Lower leg skin (tissue), 4 donors: Measurements from ENCODE around the gene FLT3. TPM values are rescaled to one million over a fixed set of nuclear protein-coding genes. Genes with fewer than 3 reads are reported as not detected.

Source experiments
- DNase-seq, 2 donors: peaks; one replicate each; pipeline ENCODE4 v3.0.0-alpha.2; 2019; ENCODE audit warnings: low spot score in 2 of 2
- H3K4me3 ChIP-seq: fragments of 200-600 bp; sonication (generic); 2 replicates; pipeline ENCODE4 v1.5.1; 2017; ENCODE audit warnings: mild to moderate bottlenecking, low read depth; ENCODE audit not compliant: poor library complexity, severe bottlenecking
- POLR2A ChIP-seq, 2 donors: fragments of 450-650 bp; IDR thresholded peaks; one replicate each; pipeline ENCODE4 v1.6.1; 2016 to 2017; ENCODE audit warnings: antibody characterized with exemption in 2 of 2, mild to moderate bottlenecking in 1 of 2, moderate library complexity in 1 of 2
- WGBS, 2 donors: methylation state at CpG; one replicate each; pipeline ENCODE4 v1.1.5; 2018; 5-methylcytosine and 5-hydroxymethylcytosine counted together
- intact Hi-C: fragments of 100-400 bp; cut with DNase I; formaldehyde crosslinking; loops from one replicate; pipeline ENCODE4 v1.15.0; 2023; ENCODE audit warnings: low total_unique reads
- total RNA-seq, 4 donors: library from RNA; depleted of rRNA; stranded (reverse); fragments of >200 nt; gene quantifications; one replicate each; pipeline ENCODE4 v1.1.0, GENCODE V29; 2016
- TF ChIP-seq, protein P1 (sequence below), 3 donors: fragments of 450-650 bp; IDR thresholded peaks; one replicate each; pipeline ENCODE4 v1.5.1; 2016; ENCODE audit warnings: antibody characterized with exemption in 3 of 3, mild to moderate bottlenecking in 3 of 3, moderate library complexity in 2 of 3

FLT3 gene
- total RNA-seq, 4 donors from 2014 or later, result 0.72 to 1.3 (median 0.89) TPM

DNA sequence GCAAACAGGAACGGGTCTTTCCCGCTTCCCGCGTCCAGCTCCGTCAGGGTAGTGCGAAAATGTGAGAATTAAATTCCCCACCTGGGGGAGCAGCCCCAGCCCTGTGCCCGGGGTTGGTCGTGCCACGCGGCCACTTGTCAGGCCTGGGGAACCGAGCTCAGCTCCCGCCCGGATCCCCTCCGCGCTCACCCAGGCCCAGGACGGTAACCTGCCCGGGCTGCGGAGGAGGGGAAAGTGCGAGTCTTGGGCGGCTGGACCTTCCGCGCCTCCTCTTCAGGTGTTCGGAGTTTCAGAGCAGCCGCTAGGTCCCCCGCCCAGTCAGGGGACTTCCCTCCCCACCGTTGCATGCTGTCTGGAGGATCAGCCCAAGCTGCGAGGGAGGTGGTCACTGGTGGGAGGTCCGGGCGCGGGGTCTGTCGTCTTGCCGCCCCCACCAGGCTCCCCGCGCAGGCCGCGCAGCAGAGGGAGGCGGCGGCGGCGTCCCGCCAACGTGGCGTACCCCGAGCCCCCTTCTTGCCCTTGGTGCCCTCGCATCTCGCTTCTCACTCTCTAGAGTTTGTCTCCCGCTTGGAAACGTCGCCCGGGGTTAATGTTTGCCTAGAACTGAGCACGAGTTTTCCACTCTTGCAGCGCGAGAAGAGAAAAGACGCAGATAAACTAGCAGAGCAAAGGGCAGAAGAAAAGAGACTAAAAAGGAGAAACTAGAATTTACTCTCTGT, 119.9 kb downstream of the FLT3 start:
- intact Hi-C loops, result no loop called here
- TF ChIP-seq, protein P1, sequence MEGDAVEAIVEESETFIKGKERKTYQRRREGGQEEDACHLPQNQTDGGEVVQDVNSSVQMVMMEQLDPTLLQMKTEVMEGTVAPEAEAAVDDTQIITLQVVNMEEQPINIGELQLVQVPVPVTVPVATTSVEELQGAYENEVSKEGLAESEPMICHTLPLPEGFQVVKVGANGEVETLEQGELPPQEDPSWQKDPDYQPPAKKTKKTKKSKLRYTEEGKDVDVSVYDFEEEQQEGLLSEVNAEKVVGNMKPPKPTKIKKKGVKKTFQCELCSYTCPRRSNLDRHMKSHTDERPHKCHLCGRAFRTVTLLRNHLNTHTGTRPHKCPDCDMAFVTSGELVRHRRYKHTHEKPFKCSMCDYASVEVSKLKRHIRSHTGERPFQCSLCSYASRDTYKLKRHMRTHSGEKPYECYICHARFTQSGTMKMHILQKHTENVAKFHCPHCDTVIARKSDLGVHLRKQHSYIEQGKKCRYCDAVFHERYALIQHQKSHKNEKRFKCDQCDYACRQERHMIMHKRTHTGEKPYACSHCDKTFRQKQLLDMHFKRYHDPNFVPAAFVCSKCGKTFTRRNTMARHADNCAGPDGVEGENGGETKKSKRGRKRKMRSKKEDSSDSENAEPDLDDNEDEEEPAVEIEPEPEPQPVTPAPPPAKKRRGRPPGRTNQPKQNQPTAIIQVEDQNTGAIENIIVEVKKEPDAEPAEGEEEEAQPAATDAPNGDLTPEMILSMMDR (IDR thresholded peaks at IDR 0.05), result no peak
- TF ChIP-seq POLR2A (IDR thresholded peaks at IDR 0.05), result no peak
- H3K4me3 ChIP-seq, result no peak overlapping the region
- 4 to 6% methylated on average over 20 to 32 of the region's 54 CpGs for whole genome bisulfite sequencing, 2 donors
- DNase-seq, result peak in 1 of 2 donors; percentile 75

DNA sequence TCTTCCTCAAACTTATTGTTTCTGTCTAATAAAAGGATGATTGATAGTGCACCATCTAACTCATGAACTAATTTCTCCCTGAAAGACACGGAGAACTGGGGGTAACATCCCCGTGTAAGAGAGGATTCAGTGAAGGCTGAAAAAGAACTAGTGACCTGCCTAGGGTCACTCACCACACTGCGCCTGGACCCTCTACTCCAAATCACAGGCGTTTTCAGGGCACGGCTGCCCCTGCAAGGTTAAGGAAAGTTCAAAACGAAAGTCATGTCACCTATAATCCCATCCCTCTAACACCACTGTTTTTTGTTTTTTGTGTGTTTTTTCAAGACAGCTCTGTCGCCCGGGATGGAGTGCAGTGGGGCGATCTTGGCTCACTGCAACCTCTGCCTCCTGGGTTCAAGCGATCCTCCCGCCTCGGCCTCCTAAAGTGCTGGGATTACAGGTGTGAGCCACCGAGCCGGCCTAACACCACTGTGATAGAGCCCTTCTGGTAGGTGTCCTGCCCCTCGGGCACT, 120.6 kb downstream of the FLT3 start:
- WGBS, 2 donors, result 9% methylated on average over 15 of the region's 15 CpGs
- no peak overlapping the region for H3K4me3 ChIP-seq
- TF ChIP-seq, protein P1 (IDR thresholded peaks at IDR 0.05), result no peak
- no peak for TF ChIP-seq POLR2A (IDR thresholded peaks at IDR 0.05)
- no peak for DNase-seq
- intact Hi-C loops, result loop anchor here (10.0 kb wide), 1 partner anchor 155 kb away; no protein-coding TSS in a partner anchor

DNA sequence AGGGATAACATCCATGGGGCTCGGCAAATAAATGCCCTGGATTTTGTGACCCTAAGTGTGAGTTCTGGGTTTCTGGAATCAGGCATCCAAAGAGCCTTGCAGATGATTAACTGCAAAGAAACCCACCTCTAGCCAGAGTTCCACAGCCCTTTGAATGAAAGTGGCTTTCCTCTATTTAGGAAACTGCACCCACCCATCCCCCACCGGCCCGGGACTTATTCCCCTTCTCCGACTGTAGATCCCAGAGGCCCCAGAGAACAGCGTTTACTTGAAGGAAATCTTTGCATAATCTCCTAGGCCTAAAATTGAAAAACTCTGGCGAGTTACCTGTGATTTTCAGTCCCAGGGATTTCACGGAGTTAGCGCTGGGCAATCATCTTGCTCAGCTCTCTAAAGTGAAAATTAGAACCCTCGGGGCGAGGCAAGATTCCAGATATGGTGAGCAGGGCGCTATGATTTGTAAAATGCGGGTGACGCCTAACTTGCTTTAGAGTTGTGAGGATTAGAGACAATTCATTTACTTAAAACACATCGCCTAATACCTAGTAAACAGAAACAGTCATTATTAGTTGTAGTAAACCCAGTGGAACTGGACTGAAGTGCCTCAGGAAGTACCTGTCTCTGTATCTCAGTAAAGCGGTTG, 121.3 kb downstream of the FLT3 start:
- no peak overlapping the region for H3K4me3 ChIP-seq
- intact Hi-C loops, result loop anchor here (10.0 kb wide), 1 partner anchor 154 kb away; no protein-coding TSS in a partner anchor
- peak in 1 of 2 donors; percentile 29 for DNase-seq
- 5% methylated on average over 15 of the region's 15 CpGs for WGBS, 2 donors
- TF ChIP-seq, protein P1 (IDR thresholded peaks at IDR 0.05), result no peak
- TF ChIP-seq POLR2A (IDR thresholded peaks at IDR 0.05), result no peak

- TF ChIP-seq, protein P1 (IDR thresholded peaks at IDR 0.05), result no peak
- TF ChIP-seq POLR2A (IDR thresholded peaks at IDR 0.05), result no peak
- intact Hi-C loops, result loop anchor here (10.0 kb wide), 1 partner anchor 154 kb away; no protein-coding TSS in a partner anchor
- H3K4me3 ChIP-seq, result no peak overlapping the region
- DNase-seq, result peak in 1 of 2 donors; percentile 69
- WGBS, 2 donors, result 2% methylated on average over 22 to 57 of the region's 65 CpGs
Observed at GRCh38 chr13:27978301-27978968, 121.9 kb downstream of the FLT3 start.

- intact Hi-C loops, result loop anchor here (10.0 kb wide), 1 partner anchor 153 kb away; no protein-coding TSS in a partner anchor
- DNase-seq, result peak in 1 of 2 donors; percentile 66
- 2 to 3% methylated on average over 57 to 64 of the region's 80 CpGs for WGBS, 2 donors
- H3K4me3 ChIP-seq, result no peak overlapping the region
- TF ChIP-seq, protein P1 (IDR thresholded peaks at IDR 0.05), result no peak
- no peak for TF ChIP-seq POLR2A (IDR thresholded peaks at IDR 0.05)
Observed at GRCh38 chr13:27977476-27978300, 122.7 kb downstream of the FLT3 start.
